Cerebellar cortex (tissue), 1 donor: ENCODE results near the gene SYNE1.
A peak's percentile ranks its signal among the peaks of the same experiment; 100 is the strongest.
"Not testable (repeated sequence)": the region's sequence is repeated elsewhere in the genome, so short reads cannot be mapped to it uniquely, and the experiment has no call there.

Source experiments
- DNase-seq: peaks from one replicate; pipeline ENCODE4 v3.0.0-alpha.2; 2015; ENCODE audit warnings: low spot score

The SYNE1 gene

DNA sequence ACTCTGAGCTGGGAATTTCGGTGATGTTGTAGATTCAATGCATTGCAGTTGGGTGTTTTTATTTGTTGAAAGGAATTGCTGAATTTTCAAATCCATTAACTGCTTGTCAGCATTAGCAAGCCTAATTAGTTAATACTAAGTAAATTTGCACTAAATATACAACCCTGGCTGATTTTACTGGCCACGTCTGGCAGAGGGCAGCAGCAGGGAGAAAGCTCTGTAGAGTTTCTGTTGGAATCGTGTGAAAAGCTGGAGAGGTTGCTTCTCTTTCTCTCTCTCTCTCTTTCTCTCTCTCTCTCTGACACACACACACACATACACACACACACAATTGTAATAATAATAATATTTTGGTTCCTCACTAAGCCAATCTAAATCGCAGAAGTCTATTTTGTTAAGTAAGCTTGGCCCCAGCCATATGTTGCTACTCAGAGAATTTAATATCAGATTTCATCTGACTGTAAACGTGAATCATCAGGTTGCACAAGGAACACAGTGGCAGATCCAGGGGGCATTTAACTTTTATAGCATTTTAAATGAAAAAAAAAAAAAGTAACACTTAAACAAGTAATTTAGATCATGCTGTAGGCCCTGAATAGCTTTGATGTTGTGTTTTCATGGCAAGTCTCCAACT is 540.2 kb downstream of the SYNE1 start:
- no peak for DNase-seq

DNA sequence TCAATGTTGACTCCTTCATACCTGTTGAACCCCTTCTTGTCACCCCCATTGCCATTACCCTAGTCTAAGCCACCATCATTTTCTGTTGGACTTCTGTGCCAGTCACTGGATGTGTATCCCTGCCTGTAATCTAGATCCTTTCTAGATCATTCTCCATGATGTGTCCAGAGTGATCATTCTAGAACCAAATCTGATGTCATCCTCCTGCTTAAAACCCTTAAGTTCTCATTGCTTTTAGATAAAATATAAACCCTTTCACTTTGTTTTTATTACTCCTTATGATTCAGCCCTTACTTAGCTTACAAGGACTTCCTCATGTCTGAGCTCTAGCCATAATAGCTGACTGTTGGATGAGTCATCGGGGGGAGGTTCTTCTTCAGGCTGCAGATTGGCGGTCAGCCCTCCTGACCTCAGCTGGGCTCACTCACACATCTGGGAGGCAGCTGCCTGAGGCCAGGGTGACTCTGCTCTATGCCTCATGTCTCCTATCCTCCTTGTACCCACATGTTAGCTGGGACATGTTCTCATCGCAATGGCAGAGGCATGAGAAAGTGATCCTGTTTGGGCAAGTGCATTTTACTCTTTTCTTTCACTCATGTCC is 542.1 kb downstream of the SYNE1 start:
- no peak for DNase-seq

DNA sequence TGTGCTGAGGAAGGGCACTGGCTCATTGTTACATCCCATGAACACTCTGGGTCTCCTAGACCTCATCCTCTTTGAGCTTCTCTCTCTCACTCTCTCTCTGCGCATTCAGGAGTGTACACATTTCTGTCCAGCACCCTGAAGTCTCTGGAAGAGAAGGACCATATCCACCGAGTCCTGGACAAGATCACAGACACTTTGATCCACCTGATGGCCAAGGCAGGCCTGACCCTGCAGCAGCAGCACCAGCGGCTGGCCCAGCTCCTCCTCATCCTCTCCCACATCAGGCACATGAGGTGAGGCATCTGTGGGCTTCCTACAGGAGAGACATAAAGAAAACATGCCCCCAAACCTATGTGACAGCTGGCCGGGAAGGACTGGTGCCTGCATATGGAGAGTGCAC is 542.9 kb downstream of the SYNE1 start:
- no peak for DNase-seq

DNA sequence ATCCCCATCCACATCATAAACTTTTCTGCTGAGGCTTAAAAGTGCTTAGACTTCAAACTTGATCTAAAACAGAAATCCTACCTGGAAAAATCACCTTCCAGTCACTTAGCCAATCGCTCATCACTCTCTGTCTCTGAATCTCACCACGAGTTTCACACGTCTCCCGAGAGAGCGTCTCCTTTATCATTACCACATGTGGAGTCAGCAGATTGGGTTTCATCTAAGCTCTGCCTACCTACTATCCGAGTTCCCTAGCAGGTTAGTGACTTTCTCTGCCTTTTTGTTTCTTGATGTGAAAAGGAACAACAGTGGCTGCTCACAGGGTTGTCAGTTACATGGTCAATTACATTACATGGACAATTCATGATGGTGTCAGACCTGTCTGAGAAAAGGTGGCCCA is 543.5 kb downstream of the SYNE1 start:
- no peak for DNase-seq

DNA sequence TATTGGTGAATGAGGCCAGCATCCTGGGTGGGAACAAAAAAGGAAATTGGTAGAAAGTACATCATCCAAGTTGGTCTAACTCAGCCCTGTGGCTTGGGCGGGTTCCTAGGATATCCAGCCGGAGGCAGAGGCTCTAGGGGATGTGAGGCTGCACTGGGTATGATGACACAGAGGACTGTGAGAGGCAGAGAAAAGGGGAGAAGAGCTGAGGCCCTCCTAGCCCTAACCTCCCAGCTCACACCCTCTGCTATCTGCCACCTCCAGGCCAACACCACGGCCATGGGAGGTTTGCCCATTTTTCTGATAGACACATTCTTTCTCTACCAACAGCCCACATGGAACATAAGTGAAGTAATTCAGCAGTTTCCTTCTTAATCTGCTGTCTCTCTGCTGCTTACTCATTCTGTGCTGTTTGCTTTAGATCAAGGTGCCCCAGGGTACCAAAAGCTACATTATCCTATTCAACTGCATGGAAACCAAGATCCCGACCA is 545.3 kb downstream of the SYNE1 start:
- DNase-seq, result no peak

DNA sequence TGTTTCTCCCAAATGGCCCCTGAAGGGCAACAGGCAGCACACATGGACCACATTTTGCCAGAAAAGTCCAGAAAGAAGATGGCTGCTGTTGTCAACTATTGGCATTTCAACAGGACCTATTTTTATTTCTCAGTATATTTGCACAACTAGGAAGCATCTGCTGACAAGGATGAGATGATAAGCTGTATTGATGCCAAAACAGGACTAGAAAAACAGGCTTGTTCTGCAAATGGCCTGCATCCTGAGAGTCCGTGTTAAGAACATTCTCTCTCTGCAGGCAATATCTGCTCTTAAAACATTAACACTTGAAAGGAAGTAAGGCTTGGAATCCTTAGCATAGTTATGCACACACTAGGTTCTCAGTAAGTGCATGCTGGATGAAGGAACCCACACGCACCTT is 546.0 kb downstream of the SYNE1 start:
- DNase-seq, result peak; percentile 22

DNA sequence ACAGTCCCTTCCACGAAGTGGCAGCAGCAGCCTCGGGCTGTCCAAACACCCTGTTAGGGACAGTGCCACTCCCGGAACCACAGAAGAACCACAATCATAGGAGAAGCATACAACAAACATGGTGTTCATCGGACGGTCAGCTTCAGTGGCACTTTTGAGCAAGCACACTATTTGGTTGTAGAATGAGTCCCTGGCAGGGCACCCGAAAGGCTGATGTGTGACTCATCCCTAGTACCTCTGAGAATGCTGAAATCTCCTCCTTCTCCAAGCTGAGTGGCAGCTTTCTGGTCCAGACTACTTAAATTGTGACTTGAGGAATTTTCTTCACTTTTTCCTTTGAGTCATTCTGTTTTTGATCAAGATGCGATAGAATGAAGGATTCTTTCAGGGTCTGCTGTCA is 547.2 kb downstream of the SYNE1 start:
- no peak for DNase-seq

DNA sequence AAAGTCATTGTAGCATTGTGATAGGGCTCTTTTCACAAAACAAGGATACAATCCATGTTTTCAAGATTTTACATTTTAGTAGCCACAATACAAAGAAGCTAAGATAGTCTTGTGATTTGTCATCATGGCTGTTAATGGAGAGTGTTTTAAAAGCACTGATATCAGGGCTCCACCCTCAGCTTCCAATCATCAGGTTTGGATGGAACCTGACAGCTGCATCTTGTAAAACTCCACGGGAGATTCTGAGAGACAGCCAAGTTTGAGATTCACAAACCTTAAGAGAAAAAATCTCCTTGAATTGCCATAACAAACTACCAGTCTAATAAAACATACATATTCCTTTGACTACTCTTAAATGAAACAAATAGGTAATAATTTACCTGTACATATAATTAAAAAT is 549.5 kb downstream of the SYNE1 start:
- no peak for DNase-seq

DNA sequence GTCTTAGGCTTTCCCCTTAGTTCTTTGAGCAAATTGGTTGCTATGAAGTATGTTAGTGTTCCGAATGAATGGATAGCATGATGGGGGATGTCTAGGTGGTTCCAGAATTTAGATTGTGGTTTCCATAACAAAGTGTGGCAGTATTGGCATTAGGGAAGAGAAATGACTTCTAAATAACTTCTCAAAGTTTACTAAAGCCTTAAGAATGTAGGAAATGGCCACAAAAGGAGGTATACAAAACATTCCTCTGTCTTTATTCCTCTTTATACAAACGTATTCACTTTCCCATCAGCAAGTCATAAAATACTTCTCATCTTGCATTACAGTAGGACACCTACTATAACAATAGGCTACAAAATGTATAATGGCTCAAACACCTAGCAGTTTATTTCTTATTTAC is 550.1 kb downstream of the SYNE1 start:
- DNase-seq, result no peak

DNA sequence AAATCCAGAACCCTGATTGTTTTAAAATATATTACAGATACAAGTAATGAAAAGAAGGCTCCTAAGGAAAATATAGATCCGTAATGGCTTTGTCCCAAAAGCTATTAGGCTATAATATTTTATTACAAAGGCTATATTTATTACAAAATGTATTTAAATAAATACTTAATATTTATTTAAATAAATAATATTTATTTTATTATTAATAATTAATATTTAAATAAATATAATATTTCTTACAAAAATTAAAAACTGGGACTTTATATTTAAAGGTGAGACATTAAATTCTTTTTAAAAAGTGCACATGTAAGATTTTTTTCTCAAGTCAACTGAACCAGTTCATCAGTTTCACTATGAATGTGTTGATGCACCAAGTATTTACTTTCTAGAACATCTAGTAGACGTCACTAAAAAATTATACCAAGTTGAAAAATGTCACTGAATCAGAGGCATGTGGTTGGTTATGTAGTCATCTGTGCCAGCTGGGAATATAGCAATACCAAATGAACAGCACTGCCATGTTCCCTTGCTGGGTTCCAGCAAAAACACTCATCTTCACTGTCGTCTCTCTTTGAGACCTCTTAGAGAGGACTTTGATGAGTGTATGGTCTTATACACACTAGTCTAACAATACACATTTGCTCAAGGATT is 550.8 kb downstream of the SYNE1 start:
- DNase-seq, result no peak

DNA sequence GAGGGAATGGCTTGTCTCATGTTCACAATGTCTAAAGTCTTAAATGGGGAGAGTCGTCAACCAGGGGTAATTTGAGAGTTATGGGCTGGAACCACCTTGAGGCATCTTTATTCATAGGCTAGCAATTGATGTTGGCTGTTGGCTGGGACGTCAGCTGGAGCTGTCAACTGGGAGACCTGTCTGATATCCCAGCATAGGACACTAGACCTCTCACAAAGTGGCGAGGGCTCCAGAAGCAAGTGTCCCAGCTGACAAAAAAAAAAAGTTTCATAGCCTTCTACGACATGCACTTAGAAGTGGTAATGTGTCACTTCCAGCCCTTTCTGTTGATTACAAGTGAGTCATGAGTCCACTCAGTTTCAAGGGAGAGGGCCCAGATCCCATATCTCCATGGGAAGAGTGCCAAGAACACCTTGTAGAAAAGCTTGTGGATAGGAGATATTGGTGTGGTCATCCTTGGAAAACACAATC is 551.7 kb downstream of the SYNE1 start:
- DNase-seq, result no peak

DNA sequence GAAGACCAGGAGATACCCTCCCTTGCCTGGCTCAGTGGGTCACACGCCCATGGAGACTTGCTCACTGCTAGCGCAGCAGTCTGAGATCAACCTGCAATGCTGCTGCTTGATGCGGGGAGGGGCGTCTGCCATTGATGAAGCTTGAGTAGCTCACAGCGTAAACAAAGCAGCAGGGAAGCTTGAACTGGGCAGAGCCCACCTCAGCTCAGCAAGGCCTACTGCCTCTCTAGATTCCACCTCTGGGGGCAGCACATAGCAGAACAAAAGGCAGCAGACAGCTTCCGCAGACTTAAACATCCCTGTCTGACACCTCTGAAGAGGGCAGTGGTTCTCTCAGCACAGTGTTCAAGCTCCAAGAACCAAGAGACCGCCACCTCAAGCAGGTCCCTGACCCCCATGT is 558.4 kb downstream of the SYNE1 start:
- DNase-seq, result no peak

DNA sequence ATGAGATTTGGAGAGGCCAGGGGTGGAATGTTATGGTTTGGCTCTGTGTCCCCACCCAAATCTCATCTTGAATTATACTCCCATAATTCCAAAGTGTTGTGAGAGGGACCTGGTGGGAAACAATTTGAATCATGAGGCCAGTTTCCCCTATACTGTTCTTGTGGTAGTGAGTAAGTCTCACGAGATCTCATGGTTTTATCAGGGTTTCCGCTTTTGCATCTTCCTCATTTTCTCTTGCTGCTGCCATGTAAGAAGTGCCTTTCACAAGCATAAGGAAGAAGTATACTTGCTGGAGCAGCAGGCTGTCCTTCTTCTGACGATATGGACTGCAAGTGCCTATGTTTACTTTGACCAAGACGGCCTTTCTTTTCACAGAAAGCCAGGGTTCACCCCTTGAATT is 559.2 kb downstream of the SYNE1 start:
- DNase-seq, result no peak

DNA sequence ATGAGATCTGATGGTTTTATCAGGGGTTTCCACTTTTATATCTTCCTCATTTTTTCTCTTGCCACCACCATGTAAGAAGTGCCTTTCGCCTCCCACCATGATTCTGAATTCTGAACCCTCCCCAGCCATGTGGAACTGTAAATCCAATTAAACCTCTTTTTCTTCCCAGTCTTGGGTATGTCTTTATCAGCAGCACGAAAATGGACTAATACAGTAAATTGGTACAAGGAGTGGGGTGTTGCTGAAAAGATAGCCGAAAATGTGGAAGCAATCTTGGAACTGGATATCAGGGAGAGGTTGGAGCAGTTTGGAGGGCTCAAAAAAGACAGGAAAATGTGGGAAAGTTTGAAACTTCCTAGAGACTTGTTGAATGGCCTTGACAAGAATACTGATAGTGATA is 560.9 kb downstream of the SYNE1 start:
- DNase-seq, result not testable (repeated sequence)

DNA sequence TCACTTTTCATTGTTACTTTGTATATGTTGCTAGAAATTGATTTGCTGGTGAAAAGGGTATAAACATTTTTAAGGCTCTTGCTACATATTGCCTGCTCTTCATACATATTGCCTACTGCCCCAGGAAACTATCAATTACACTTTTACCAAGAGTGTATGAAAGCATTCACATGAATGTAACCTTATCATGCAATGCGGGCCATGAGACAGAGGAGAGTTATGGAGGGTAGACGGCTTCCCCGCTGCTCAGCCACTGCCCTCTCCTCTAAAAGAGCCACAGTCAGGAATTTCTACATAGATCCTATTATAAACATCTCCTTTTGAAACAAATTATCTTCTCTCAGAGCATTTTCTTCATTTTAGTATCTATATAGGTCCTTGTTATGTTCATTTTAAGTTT is 565.3 kb downstream of the SYNE1 start:
- no peak for DNase-seq
